Stimulated activated naive B cell treated with anti-CD40 and anti-IgM and Interleukin-4, amounts not matched to agents 10 μg/mL and 1 μg/mL and 100 μg/mL, for 72 hours (primary cell): ENCODE measurements around the gene TNFAIP2.
A peak's percentile ranks its signal among the peaks of the same experiment; 100 is the strongest.
"Not testable (repeated sequence)": the region's sequence is repeated elsewhere in the genome, so short reads cannot be mapped to it uniquely, and the experiment has no call there.

Experiments
- ATAC-seq, 2 donors: fragments of 150-1000 bp; cut with Tn5 transposase; replicated peaks; 2 replicates each; pipeline ENCODE4 v1.10.0; 2021; ENCODE audit warnings: moderate library complexity in 1 of 2
- DNase-seq: peaks from one replicate; pipeline ENCODE4 v3.0.0; 2021
- H3K27ac Mint-ChIP-seq: one replicate; pipeline ENCODE4 v1.8.0; 2022; ENCODE audit warnings: mild to moderate bottlenecking, mixed read lengths
- H3K27me3 Mint-ChIP-seq, 2 donors: one replicate each; pipeline ENCODE4 v1.8.0; 2022; ENCODE audit warnings: mixed read lengths in 2 of 2
- H3K36me3 Mint-ChIP-seq, 2 donors: one replicate each; pipeline ENCODE4 v1.8.0; 2022; ENCODE audit warnings: mixed read lengths in 2 of 2, mild to moderate bottlenecking in 1 of 2
- H3K4me1 Mint-ChIP-seq, 2 donors: one replicate each; pipeline ENCODE4 v1.8.0; 2022; ENCODE audit warnings: mixed read lengths in 2 of 2, mild to moderate bottlenecking in 1 of 2
- H3K4me3 Mint-ChIP-seq, 2 donors: one replicate each; pipeline ENCODE4 v1.8.0; 2022; ENCODE audit warnings: mild to moderate bottlenecking in 2 of 2, mixed read lengths in 2 of 2, moderate library complexity in 1 of 2
- H3K9me3 Mint-ChIP-seq, 2 donors: one replicate each; pipeline ENCODE4 v1.8.0; 2022; ENCODE audit warnings: mixed read lengths in 2 of 2, mild to moderate bottlenecking in 1 of 2

TNFAIP2 gene

DNA sequence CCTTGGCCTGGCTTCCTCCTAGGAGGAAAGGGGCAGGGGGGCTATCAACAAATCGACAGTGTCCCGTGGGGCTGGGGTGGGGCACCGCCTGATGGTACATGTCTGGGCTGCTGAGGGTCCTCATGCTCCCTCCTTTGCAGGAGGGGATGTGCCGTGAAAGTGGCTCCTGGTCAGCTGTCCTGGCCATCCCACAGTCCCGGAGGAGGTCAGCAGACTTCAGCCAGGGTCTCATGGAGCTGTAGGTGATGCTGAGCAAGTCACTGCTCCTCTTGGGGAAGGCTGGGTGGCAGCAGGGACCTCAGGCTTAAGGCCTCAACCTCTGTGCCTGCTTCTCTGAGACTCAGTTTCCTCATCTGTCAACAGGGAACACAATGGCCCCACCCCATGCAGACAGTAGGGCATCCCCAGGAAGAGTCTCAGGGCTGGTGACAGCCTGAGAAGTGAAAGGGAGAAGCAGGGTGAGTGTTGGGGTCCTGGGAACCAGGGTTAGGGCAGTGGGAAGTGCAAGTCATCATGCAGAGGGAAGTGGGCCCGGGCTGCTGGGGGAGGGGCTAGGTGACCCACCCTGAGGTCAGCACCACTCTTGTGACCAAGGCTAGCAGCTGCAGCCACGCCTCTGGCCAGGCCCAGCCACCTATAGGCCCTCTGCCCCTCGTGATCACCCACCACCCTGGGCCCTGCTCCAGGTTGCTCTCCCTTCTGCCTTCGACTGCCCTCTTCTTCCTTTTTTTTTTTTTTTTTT lies 4.4 kb upstream of the TNFAIP2 start:
- H3K27me3 Mint-ChIP-seq, result peaks cover 20 to 33% of the 10 kb centered on the region in 2 donors
- ATAC-seq (no peak), DNase-seq (no peak)
- H3K36me3 Mint-ChIP-seq, result no peaks in the 10 kb centered on the region
- H3K4me3 Mint-ChIP-seq, result no peak overlapping the region
- peak overlapping the region; percentile 67 for H3K27ac Mint-ChIP-seq
- H3K9me3 Mint-ChIP-seq, result no peaks in the 10 kb centered on the region
- H3K4me1 Mint-ChIP-seq, result peaks cover 18 to 41% of the 10 kb centered on the region in 2 donors

DNA sequence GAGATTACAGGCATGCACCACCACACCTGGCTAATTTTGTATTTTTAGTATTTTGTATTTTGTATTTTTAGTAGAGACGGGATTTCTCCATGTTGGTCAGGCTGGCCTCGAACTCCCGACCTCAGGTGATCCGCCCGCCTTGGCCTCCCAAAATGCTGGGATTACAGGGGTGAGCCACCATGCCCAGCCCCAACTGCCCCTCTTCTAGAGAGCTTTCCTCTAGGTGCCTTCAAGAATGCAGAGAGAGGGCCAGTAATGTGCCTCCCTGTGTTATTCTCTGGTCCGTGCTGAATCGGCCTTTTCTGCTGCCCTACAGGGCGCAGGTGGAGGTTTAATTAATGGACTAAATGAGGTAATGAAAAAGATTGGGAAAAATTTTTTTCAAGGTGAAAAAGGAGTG lies 3.7 kb upstream of the TNFAIP2 start:
- Mint-ChIP-seq H3K4me1 (peaks cover 22 to 43% of the 10 kb centered on the region in 2 donors), H3K27me3 (peaks cover 26 to 40% of the 10 kb centered on the region in 2 donors), H3K27ac (peak overlapping the region; percentile 28)
- not testable (repeated sequence) for ATAC-seq, DNase-seq, H3K4me3 Mint-ChIP-seq, H3K36me3 Mint-ChIP-seq, H3K9me3 Mint-ChIP-seq

DNA sequence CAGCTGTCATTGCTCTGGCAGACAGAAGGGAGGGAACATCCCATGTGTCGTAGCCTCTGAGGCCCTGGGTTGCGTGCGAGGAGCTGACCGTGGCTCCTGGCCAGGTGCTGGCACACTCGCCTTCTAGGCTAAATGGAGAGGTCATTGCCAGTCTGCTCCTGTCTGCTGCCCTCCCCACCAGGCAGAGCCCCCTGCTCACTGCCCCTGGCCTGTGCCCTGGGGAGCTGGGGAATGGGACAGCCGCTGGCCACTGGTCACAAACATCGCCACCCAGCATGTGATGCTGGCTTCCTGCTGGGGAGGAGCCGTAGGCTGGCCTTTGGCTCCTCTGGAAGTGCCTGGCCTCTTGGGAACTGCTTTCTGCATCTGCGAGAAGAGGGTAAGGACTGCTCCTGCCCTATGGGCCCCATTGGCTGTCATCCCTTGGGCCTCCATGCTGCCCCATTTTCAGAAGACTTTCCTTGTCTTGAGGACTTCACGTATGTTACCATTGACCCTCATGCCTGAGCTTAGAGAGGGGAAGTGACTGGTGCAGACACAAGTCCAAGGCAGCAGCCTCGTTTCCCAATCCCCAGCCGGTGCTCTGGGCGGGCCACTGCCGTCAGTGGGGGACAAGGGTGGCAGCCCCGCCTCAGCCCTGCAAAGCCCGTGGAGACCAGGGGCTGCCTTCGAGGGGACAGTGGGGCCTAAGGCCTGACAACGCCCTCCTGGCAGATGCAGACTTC lies 2.0 kb upstream of the TNFAIP2 start:
- peaks cover 15 to 33% of the 10 kb centered on the region in 2 donors for H3K4me1 Mint-ChIP-seq
- peaks cover 30 to 57% of the 10 kb centered on the region in 2 donors for H3K27me3 Mint-ChIP-seq
- no peak for ATAC-seq
- H3K9me3 Mint-ChIP-seq, result peaks cover 0 to under 1% of the 10 kb centered on the region in 2 donors
- H3K27ac Mint-ChIP-seq, result no peak overlapping the region
- DNase-seq, result no peak
- peak overlapping the region in 1 of 2 donors; percentile 61 for H3K4me3 Mint-ChIP-seq
- H3K36me3 Mint-ChIP-seq, result peaks cover 0 to 4% of the 10 kb centered on the region in 2 donors

DNA sequence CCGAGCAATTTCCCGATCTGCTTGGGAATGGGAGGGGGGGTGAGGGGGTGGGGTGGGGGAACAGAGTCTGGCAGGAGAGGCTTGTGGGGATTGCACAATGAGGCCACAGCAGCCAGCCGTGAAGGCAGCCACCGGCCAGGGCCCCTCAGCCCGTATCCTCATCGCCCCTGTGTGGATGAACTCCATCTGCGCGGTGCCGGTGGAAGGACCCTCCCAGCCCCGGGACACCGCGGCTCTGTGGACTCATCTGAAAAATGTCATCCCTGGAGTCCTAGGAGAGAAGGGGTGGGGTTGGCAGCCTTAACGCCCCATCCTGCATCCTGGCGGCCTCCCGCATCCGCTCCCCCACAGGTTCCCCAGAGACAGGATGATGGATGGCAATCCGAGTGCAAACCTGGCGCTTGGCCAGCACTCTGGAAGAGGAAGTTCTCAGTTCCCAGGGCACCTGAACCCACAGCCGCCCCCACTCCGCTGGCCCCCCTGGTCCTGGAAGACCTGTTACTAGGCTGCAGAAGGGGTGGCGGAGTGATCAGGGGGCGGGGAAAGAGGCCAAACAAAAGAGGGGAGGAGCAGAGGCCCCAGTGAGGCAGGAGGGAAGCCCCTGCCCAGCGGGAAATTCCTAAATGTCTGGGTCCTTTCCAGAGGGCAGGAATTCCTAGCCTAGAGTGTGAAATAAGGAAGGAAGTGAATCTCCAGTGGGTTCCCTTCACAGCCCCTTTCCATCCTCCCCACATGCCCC lies 1.2 kb upstream of the TNFAIP2 start:
- DNase-seq, result no peak
- Mint-ChIP-seq H3K9me3 (peaks cover 0 to 1% of the 10 kb centered on the region in 2 donors), H3K4me1 (peaks cover 15 to 33% of the 10 kb centered on the region in 2 donors), H3K36me3 (peaks cover 0 to 7% of the 10 kb centered on the region in 2 donors), H3K27me3 (peaks cover 30 to 60% of the 10 kb centered on the region in 2 donors), H3K4me3 (peak overlapping the region; percentile 62 to 64), H3K27ac (peak overlapping the region; percentile 51)
- ATAC-seq, result peak; percentile 40 to 48

DNA sequence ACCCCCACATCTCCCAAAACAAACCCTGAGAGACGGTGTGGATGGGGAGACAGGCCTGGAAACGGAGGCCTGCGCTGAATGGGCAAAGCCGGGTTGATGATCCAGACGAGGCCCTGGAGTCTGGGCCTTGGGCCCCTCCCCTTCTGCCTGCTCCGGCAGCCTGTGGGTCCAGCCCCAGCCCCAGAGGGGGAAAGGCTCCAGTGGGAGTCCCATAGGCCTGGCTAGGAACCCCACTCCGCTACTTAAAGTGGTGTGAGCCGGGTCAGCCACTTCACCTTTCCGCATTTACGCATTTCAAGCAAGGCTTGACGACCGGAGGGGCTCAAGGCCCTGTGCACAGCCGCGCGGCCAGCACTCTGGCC lies 695 bp upstream of the TNFAIP2 start:
- H3K4me1 Mint-ChIP-seq, result peaks cover 15 to 33% of the 10 kb centered on the region in 2 donors
- peaks cover 0 to 7% of the 10 kb centered on the region in 2 donors for H3K36me3 Mint-ChIP-seq
- H3K27ac Mint-ChIP-seq, result no peak overlapping the region
- ATAC-seq, result peak; percentile 17 to 28
- peaks cover 0 to 1% of the 10 kb centered on the region in 2 donors for H3K9me3 Mint-ChIP-seq
- peaks cover 30 to 60% of the 10 kb centered on the region in 2 donors for H3K27me3 Mint-ChIP-seq
- H3K4me3 Mint-ChIP-seq, result peak overlapping the region; percentile 64 to 75
- no peak for DNase-seq

DNA sequence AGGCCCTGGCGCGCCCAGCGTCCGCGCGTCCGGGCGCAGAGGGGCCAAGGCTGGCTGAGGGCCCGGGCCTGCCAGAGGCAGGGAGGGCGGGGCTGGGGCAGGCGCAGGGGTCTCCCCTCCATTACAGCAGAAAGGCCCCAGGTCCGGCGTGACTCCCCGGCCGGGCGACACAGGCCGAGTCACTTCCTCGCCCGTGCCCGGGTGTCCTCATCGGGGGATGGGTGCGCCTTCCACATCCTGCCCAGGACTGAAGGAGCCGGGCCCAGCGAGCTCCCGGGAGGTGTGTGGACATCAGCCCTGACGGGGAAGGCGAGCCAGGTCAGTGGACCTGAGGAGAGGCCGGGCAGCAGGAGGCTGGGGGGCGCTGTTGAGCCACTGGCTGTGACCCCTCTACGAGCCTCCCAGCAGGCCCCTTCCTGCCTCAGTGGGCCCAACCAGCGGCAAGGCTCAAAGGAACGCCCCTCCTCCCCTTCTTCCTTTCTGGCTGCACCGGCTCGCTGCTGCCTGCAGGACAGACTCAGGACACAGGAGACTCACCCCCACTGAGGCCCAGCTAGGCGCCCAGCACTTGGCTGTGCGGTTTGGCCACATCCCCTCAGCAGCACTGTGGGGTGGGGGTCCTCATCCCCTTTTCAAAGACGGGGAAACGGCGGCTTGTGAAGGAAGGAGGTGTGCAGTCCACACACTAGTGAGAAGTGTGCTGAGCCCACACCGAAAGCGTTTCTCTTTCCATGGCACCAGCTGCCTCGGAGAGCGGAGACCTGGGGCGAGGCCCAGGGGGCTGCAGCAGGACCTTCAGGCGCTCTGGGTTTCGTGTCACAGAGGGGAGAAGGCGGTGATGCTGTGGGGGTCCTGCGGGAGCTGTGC lies 606 bp downstream of the TNFAIP2 start:
- peak overlapping the region; percentile 65 to 78 for H3K4me3 Mint-ChIP-seq
- peak overlapping the region; percentile 27 for H3K27ac Mint-ChIP-seq
- H3K36me3 Mint-ChIP-seq, result peaks cover 0 to 7% of the 10 kb centered on the region in 2 donors
- peaks cover 0 to 1% of the 10 kb centered on the region in 2 donors for H3K9me3 Mint-ChIP-seq
- H3K4me1 Mint-ChIP-seq, result peaks cover 13 to 29% of the 10 kb centered on the region in 2 donors
- peak; percentile 10 to 14 for ATAC-seq
- H3K27me3 Mint-ChIP-seq, result peaks cover 38 to 68% of the 10 kb centered on the region in 2 donors
- DNase-seq, result no peak

DNA sequence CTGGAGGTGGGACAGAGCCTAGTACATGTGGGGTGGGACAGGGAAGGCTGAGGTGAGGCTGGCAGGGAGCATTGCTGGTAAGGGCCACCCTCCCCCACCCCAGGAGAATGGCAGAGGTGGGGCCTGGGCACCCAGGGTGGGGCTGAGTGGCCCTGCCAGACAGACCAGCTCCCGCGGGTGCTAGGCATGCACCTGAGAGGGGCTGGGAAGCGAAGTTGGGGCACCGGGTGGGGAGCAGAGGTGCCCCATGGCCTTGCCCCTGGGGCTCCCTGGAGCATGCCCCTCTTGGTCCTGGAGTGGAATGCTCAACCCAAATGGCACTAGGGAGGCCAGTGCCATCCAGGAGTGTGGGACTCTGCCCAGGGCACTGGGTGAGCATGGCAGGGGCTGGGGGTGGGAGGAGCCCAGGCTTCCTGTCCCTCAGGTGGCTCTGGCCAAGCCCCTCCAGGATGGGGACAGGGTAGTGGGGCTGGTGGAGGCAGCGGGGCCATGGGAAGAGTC lies 1.3 kb downstream of the TNFAIP2 start:
- Mint-ChIP-seq H3K4me1 (peaks cover 11 to 30% of the 10 kb centered on the region in 2 donors), H3K27ac (peak overlapping the region; percentile 27), H3K9me3 (peaks cover 0 to 1% of the 10 kb centered on the region in 2 donors), H3K4me3 (no peak overlapping the region), H3K36me3 (peaks cover 0 to 7% of the 10 kb centered on the region in 2 donors), H3K27me3 (peaks cover 38 to 75% of the 10 kb centered on the region in 2 donors)
- ATAC-seq (no peak), DNase-seq (no peak)

DNA sequence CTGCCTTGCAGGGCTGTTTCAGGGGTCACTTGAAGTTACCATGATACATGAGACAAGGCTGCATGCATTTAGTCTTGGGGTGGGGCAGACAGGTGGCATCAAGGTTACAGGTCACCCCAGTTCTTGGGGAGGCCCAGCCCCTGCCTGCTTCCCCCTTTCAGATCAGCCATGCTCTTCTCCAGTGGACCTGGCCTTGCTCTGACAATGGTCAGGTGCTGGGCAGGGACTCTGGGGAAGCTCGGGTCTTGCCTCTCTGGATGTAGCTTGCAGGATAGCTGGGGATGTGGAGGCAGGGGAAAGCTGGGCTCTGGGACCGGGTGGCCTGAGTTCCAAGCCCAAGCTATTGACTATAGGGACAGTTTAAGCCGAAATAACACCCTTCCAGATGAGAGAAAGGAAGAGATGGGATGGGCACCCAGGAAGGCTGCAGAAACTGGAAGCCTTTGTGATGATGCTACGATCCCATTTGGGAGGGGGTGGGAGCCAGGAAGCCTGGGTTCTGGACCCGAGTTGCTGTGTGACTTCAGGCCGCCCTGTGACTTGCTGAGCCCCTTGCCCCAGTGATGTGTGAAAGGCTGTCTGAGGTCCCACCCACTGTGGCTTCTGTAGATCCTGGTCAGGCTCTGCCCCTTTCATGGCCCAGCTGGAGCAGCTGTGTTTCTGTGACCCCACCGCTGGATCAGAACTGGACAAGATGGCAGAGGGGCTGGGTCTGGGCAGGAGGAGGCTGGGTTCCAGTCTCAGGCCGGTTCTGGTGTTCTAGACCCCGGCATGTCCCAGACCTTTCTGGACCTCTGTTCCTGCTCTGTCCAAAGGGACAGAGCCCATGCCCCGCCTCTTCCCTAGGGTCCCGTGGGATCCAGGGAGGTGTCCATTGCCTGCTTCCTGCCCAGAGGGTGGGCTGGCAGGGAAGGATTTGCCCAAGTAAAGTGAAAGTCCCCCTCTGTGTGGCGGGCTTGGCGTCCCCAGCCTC lies 2.1 kb downstream of the TNFAIP2 start:
- no peak for ATAC-seq
- no peak overlapping the region for H3K4me3 Mint-ChIP-seq
- H3K27ac Mint-ChIP-seq, result no peak overlapping the region
- peaks cover 0 to 1% of the 10 kb centered on the region in 2 donors for H3K9me3 Mint-ChIP-seq
- H3K4me1 Mint-ChIP-seq, result peaks cover 11 to 30% of the 10 kb centered on the region in 2 donors
- H3K27me3 Mint-ChIP-seq, result peaks cover 33 to 72% of the 10 kb centered on the region in 2 donors
- peaks cover 0 to 7% of the 10 kb centered on the region in 2 donors for H3K36me3 Mint-ChIP-seq
- DNase-seq, result no peak

DNA sequence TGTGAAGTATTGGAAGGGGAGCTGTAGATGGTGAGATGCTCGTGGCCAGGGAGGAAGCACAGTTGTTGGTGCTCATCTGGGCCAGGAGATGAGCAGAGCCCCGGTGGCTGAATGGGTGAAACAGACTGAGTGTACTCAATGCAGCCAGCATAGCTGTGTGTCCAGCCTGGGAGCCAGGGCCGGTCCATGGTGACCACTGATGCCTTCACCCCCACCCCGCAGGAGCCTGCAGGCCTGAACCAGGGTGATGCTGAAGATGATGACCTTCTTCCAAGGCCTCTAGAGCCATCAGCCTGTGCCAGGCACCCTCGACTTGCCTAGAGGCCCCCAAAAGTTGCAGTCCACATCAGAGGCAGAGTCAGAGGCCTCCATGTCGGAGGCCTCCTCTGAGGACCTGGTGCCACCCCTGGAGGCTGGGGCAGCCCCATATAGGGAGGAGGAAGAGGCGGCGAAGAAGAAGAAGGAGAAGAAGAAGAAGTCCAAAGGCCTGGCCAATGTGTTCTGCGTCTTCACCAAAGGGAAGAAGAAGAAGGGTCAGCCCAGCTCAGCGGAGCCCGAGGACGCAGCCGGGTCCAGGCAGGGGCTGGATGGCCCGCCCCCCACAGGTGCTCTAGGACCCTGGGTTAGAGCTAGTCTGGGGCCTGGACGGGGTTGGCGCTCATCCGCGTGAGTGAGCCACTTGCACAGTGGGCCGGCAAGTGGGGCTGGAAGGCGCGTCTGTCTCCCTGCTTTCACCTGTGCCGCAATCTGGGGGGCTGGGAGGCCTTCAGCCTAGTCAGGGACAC lies 3.0 kb downstream of the TNFAIP2 start:
- H3K36me3 Mint-ChIP-seq, result peaks cover 0 to 7% of the 10 kb centered on the region in 2 donors
- peaks cover 11 to 29% of the 10 kb centered on the region in 2 donors for H3K4me1 Mint-ChIP-seq
- peaks cover 0 to 1% of the 10 kb centered on the region in 2 donors for H3K9me3 Mint-ChIP-seq
- no peak for DNase-seq
- no peak overlapping the region for H3K4me3 Mint-ChIP-seq
- no peak for ATAC-seq
- peaks cover 27 to 65% of the 10 kb centered on the region in 2 donors for H3K27me3 Mint-ChIP-seq
- H3K27ac Mint-ChIP-seq, result no peak overlapping the region

DNA sequence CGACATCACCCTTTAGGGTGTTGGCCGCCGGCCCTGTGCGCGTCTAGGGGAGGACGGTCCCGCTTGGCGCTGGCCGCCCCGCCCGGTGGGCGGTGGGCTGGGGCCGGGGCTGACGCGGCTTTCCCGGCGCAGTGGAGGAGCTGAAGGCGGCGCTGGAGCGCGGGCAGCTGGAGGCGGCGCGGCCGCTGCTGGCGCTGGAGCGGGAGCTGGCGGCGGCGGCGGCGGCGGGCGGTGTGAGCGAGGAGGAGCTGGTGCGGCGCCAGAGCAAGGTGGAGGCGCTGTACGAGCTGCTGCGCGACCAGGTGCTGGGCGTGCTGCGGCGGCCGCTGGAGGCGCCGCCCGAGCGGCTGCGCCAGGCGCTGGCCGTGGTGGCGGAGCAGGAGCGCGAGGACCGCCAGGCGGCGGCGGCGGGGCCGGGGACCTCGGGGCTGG lies 3.6 kb downstream of the TNFAIP2 start:
- ATAC-seq (no peak), DNase-seq (no peak)
- H3K27ac Mint-ChIP-seq, result no peak overlapping the region
- peaks cover 0 to 7% of the 10 kb centered on the region in 2 donors for H3K36me3 Mint-ChIP-seq
- peaks cover 24 to 59% of the 10 kb centered on the region in 2 donors for H3K27me3 Mint-ChIP-seq
- H3K4me1 Mint-ChIP-seq, result peaks cover 9 to 24% of the 10 kb centered on the region in 2 donors
- no peak overlapping the region for H3K4me3 Mint-ChIP-seq
- peaks cover 0 to 1% of the 10 kb centered on the region in 2 donors for H3K9me3 Mint-ChIP-seq

DNA sequence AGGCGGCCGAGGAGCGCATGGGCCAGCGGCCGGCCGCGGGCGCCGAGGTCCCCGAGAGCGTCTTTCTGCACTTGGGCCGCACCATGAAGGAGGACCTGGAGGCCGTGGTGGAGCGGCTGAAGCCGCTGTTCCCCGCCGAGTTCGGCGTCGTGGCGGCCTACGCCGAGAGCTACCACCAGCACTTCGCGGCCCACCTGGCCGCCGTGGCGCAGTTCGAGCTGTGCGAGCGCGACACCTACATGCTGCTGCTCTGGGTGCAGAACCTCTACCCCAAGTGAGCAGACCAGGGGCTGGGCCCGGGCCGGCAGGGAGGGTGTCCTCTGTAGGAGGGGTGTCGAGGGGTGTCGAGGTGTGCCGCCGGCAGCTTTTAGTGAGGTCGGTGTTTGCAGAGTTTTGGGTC lies 4.1 kb downstream of the TNFAIP2 start:
- no peak for DNase-seq
- Mint-ChIP-seq H3K9me3 (peaks cover 0 to 1% of the 10 kb centered on the region in 2 donors), H3K27me3 (peaks cover 19 to 55% of the 10 kb centered on the region in 2 donors), H3K36me3 (peaks cover 0 to 7% of the 10 kb centered on the region in 2 donors), H3K4me1 (peaks cover 5 to 19% of the 10 kb centered on the region in 2 donors), H3K4me3 (no peak overlapping the region), H3K27ac (no peak overlapping the region)
- ATAC-seq, result no peak
